Transverse colon (tissue), 4 donors: ENCODE data around the gene ABL1. TPM values are rescaled to one million over a fixed set of nuclear protein-coding genes. Genes with fewer than 3 reads are reported as not detected.

ENCODE experiments used
- DNase-seq: peaks from one replicate; pipeline ENCODE4 v3.0.0-alpha.2; 2019
- H3K27ac ChIP-seq, 4 donors: fragments of 200-600 bp; sonication (generic); 2 replicates each; pipeline ENCODE4 v1.5.1; 2016 to 2018; ENCODE audit warnings: inconsistent platforms in 4 of 4
- H3K27me3 ChIP-seq: fragments of 200-600 bp; sonication (generic); 2 replicates; pipeline ENCODE4 v1.5.1; 2017; ENCODE audit warnings: inconsistent platforms
- H3K36me3 ChIP-seq, 4 donors: fragments of 200-600 bp; sonication (generic); 2 replicates each; pipeline ENCODE4 v1.5.1; 2017 to 2019; ENCODE audit warnings: inconsistent platforms in 4 of 4
- H3K4me1 ChIP-seq, 4 donors: fragments of 200-600 bp; sonication (generic); 2 replicates each; pipeline ENCODE4 v1.5.1; 2017 to 2020; ENCODE audit warnings: inconsistent platforms in 4 of 4
- H3K4me3 ChIP-seq, 4 donors: fragments of 200-600 bp; sonication (generic); 1 replicate in 1 of 4; 2 replicates in 3 of 4; pipeline versions ENCODE4 v1.5.1 to v1.6.1; 2017 to 2019; ENCODE audit warnings: inconsistent platforms in 4 of 4
- H3K9me3 ChIP-seq, 2 donors: fragments of 200-600 bp; sonication (generic); 2 replicates each; pipeline ENCODE4 v1.5.1; 2017 to 2019; ENCODE audit warnings: inconsistent platforms in 2 of 2
- EP300 ChIP-seq: sonication (generic); formaldehyde crosslinking; IDR thresholded peaks from one replicate; pipeline ENCODE4 v1.6.1; 2017; ENCODE audit warnings: antibody characterized with exemption, low read depth
- POLR2A ChIP-seq: fragments of 450-650 bp; IDR thresholded peaks from one replicate; pipeline ENCODE4 v1.6.1; 2016; ENCODE audit warnings: antibody characterized with exemption, mild to moderate bottlenecking, moderate library complexity
- POLR2AphosphoS5 ChIP-seq, 3 donors: sonication (generic); formaldehyde crosslinking; IDR thresholded peaks; one replicate each; pipeline ENCODE4 v1.6.1; 2016; ENCODE audit warnings: antibody characterized with exemption in 3 of 3
- WGBS, 2 donors: methylation state at CpG; one replicate each; pipeline ENCODE4 v1.1.5; 2018; ENCODE audit warnings: low coverage in 1 of 2; 5-methylcytosine and 5-hydroxymethylcytosine counted together
- in situ Hi-C, 4 donors: fragments of 200-750 bp; cut with MboI; loops; one replicate each; pipeline versions ENCODE4 v1.15.0 to v1.15.1; 2017; ENCODE audit warnings: low sequenced_read_pairs in 3 of 4, low pct_ligation_motif_present in 1 of 4, low pct_unique_long_range_greater_than_20kb in 1 of 4
- intact Hi-C: fragments of 100-400 bp; cut with DNase I; formaldehyde crosslinking; loops from one replicate; pipeline ENCODE4 v1.15.1; 2023; ENCODE audit warnings: low total_unique reads
- total RNA-seq, 4 donors: library from RNA; depleted of rRNA; stranded (reverse); fragments of >200 nt; gene quantifications; one replicate each; pipeline ENCODE4 v1.1.0, GENCODE V29; 2016
- TF ChIP-seq, protein P1 (sequence below), 5 experiments: fragments of 200-600 bp in 3 of 5; fragments of 450-650 bp in 2 of 5; sonication (generic) in 3 of 5; IDR thresholded peaks; 1 replicate in 2 of 5; 2 replicates in 3 of 5; pipeline ENCODE4 v1.5.1; 2016 to 2017; ENCODE audit warnings: antibody characterized with exemption in 5 of 5, inconsistent platforms in 3 of 5, mild to moderate bottlenecking in 2 of 5, moderate library complexity in 1 of 5

The ABL1 gene
- total RNA-seq, 4 donors from 2014 or later: 66.9 to 97.1 (median 81.8) TPM

DNA sequence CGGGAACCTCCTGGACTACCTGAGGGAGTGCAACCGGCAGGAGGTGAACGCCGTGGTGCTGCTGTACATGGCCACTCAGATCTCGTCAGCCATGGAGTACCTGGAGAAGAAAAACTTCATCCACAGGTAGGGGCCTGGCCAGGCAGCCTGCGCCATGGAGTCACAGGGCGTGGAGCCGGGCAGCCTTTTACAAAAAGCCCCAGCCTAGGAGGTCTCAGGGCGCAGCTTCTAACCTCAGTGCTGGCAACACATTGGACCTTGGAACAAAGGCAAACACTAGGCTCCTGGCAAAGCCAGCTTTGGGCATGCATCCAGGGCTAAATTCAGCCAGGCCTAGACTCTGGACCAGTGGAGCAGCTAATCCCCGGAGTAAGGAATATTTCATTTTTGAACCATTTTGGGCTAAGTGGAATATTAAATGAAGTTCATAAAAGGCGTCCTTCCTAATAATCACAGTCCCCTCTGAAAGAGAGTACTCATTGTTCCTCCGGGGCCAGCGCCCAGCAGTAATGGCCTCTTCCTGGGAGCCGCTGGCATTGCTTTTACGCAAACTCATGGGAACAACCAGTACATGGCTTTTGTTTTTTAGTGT lies 38.0 kb downstream of the ABL1 start:
- TF ChIP-seq, protein P1, sequence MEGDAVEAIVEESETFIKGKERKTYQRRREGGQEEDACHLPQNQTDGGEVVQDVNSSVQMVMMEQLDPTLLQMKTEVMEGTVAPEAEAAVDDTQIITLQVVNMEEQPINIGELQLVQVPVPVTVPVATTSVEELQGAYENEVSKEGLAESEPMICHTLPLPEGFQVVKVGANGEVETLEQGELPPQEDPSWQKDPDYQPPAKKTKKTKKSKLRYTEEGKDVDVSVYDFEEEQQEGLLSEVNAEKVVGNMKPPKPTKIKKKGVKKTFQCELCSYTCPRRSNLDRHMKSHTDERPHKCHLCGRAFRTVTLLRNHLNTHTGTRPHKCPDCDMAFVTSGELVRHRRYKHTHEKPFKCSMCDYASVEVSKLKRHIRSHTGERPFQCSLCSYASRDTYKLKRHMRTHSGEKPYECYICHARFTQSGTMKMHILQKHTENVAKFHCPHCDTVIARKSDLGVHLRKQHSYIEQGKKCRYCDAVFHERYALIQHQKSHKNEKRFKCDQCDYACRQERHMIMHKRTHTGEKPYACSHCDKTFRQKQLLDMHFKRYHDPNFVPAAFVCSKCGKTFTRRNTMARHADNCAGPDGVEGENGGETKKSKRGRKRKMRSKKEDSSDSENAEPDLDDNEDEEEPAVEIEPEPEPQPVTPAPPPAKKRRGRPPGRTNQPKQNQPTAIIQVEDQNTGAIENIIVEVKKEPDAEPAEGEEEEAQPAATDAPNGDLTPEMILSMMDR (IDR thresholded peaks at IDR 0.05): no peak
- TF ChIP-seq EP300 (no peak), POLR2AphosphoS5 (IDR thresholded peaks at IDR 0.05) (peak in 2 of 3 donors; percentile 40 to 44)
- Histone ChIP-seq H3K27me3 (no peaks in the 10 kb centered on the region), H3K27ac (peak overlapping the region; percentile 65 to 78 (median 70)), H3K4me1 (peaks cover 15 to 47% (median 29%) of the 10 kb centered on the region in 4 donors), H3K36me3 (peaks cover 0 to 43% (median 20%) of the 10 kb centered on the region in 4 donors), H3K4me3 (no peak overlapping the region), H3K9me3 (no peaks in the 10 kb centered on the region)
- WGBS, 2 donors: 49 to 56% methylated on average over 4 to 15 of the region's 15 CpGs
- in situ Hi-C loops (loop anchor here in 1 of 4 donors (25.0 kb wide), 1 partner anchor 111 kb away; no protein-coding TSS in a partner anchor), intact Hi-C loops (no loop called here)
- peak; percentile 86 for DNase-seq

DNA sequence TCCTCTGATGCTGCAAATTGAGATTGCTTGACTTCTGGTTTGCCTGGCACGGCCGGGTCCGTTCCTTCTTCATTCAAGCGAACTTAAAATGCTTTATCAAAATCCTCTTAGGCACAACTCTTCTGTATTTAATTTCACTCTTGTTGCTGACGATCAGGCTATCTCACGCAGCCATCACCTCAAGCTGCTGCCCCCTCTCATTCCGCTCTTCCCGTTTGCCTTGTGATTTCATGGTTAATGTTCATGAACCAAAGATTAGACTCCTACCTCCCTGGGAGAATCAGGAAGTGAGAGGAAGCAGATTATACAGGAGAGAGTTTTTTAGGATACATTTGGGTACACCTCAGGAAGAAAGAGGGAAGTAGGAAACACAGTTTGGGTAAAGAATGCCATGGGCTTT lies 38.9 kb downstream of the ABL1 start:
- no peak for DNase-seq
- Histone ChIP-seq H3K27me3 (no peaks in the 10 kb centered on the region), H3K9me3 (no peaks in the 10 kb centered on the region), H3K4me1 (peaks cover 15 to 41% (median 27%) of the 10 kb centered on the region in 4 donors), H3K27ac (peak overlapping the region in 3 of 4 donors; percentile 65 to 78 (median 73)), H3K36me3 (peaks cover 0 to 53% (median 23%) of the 10 kb centered on the region in 4 donors), H3K4me3 (no peak overlapping the region)
- WGBS, 2 donors: 88 to 92% methylated on average over 8 of the region's 8 CpGs
- intact Hi-C loops: no loop called here
- no peak for TF ChIP-seq EP300
- TF ChIP-seq, protein P1 (IDR thresholded peaks at IDR 0.05): no peak
- TF ChIP-seq POLR2AphosphoS5 (IDR thresholded peaks at IDR 0.05): no peak
- TF ChIP-seq POLR2A: no peak
- in situ Hi-C loops: loop anchor here in 1 of 4 donors (25.0 kb wide), 1 partner anchor 112 kb away; no protein-coding TSS in a partner anchor

DNA sequence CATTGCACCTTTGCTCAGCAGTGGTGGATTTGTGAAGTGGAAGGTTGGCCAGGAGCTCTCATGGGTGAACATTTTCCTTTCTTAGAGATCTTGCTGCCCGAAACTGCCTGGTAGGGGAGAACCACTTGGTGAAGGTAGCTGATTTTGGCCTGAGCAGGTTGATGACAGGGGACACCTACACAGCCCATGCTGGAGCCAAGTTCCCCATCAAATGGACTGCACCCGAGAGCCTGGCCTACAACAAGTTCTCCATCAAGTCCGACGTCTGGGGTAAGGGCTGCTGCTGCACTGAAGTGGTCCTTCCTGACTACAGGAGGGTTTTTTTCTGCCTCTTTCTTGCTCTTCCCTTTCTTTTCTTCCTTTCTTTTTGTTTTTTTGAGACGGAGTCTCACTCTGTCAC lies 39.7 kb downstream of the ABL1 start:
- Histone ChIP-seq H3K27me3 (no peaks in the 10 kb centered on the region), H3K36me3 (peaks cover 0 to 61% (median 26%) of the 10 kb centered on the region in 4 donors), H3K4me3 (no peak overlapping the region), H3K4me1 (peaks cover 11 to 33% (median 23%) of the 10 kb centered on the region in 4 donors), H3K9me3 (no peaks in the 10 kb centered on the region), H3K27ac (no peak overlapping the region)
- 92% methylated on average over 5 of the region's 5 CpGs; no CpG with 5 or more reads in 1 of the 2 donors for WGBS, 2 donors
- DNase-seq: no peak
- intact Hi-C loops (no loop called here), in situ Hi-C loops (loop anchor here in 1 of 4 donors (25.0 kb wide), 1 partner anchor 112 kb away; no protein-coding TSS in a partner anchor)
- TF ChIP-seq, protein P1 (IDR thresholded peaks at IDR 0.05): no peak
- no peak for TF ChIP-seq POLR2A
- TF ChIP-seq POLR2AphosphoS5 (IDR thresholded peaks at IDR 0.05): no peak
- no peak for TF ChIP-seq EP300

DNA sequence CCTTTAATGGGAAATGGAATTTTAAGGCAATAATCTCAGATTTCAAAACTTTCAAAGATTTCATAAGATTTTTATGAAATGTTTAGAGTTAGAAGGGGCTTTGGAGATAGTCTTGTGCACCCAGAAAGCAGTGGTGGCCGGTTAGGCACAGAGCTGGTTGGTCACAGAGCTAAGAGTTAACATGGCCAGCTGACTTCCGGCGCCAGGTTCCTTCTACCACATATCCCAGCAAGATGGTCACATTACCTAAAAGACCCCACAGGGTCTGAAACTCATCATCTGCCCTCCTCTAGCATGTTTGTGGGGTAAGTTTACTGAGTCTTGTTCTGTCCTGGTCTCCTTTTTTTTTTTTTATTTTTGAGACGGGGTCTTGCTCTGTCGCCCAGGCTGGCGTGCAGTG lies 42.2 kb downstream of the ABL1 start:
- intact Hi-C loops (no loop called here), in situ Hi-C loops (no loop called here)
- TF ChIP-seq, protein P1 (IDR thresholded peaks at IDR 0.05): no peak
- TF ChIP-seq POLR2AphosphoS5 (IDR thresholded peaks at IDR 0.05) (no peak), EP300 (no peak), POLR2A (no peak)
- peaks cover 11 to 18% (median 15%) of the 10 kb centered on the region in 4 donors for H3K4me1 ChIP-seq
- no peak overlapping the region for H3K4me3 ChIP-seq
- H3K27me3 ChIP-seq: no peaks in the 10 kb centered on the region
- peaks cover 0 to 78% (median 35%) of the 10 kb centered on the region in 4 donors for H3K36me3 ChIP-seq
- H3K9me3 ChIP-seq: no peaks in the 10 kb centered on the region
- WGBS, 2 donors: 95 to 100% methylated on average over 1 to 6 of the region's 6 CpGs
- no peak for DNase-seq
- no peak overlapping the region for H3K27ac ChIP-seq
